ENCODE results near the gene FAM110A. TPM values are rescaled to one million over a fixed set of nuclear protein-coding genes. Genes with fewer than 3 reads are reported as not detected.
"Not testable (repeated sequence)": the region's sequence is repeated elsewhere in the genome, so short reads cannot be mapped to it uniquely, and the experiment has no call there.

The FAM110A gene
- total RNA-seq, 1 donor from 2014 or later = 9.7 TPM

GRCh38 chr20:845941-846893, 12.7 kb downstream of the FAM110A start:
- TF ChIP-seq CTCF (IDR thresholded peaks at IDR 0.05) = no peak
- Histone ChIP-seq H3K4me3 (no peak overlapping the region), H3K36me3 (no peaks in the 10 kb centered on the region), H3K27me3 (peaks cover 2% of the 10 kb centered on the region), H3K4me1 (peaks cover 2 to 9% of the 10 kb centered on the region in 2 donors), H3K27ac (no peak overlapping the region), H3K9me3 (no peaks in the 10 kb centered on the region)
- no peak for DNase-seq (ENCODE audit: low spot score in 2 of 2)
- intact Hi-C loops (cut with DNase I) = no loop called here

DNA sequence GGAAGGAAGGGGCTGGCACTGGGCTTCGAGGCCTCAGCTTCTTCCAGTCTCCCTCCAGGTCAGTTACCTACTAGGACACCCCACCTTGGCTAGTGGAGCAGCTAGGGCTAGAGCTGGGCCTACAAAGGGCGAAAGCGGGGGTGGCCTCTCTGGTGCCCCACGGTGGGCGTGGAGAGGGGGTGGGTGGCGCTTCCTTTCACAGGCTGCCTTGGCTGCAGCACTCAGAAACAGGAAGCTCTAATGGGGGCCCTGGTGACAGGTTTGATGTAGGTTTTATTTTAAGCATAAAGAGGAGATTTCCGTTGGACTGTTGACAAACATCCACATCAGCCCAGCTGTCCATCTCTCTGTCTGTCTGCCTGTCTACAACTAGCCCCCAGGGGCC, 13.4 kb downstream of the FAM110A start:
- Histone ChIP-seq H3K9me3 (no peaks in the 10 kb centered on the region), H3K4me3 (no peak overlapping the region), H3K27ac (no peak overlapping the region), H3K4me1 (peaks cover 2 to 9% of the 10 kb centered on the region in 2 donors), H3K36me3 (no peaks in the 10 kb centered on the region), H3K27me3 (no peaks in the 10 kb centered on the region)
- intact Hi-C loops (cut with DNase I) = no loop called here
- DNase-seq (ENCODE audit: low spot score in 2 of 2) = no peak
- TF ChIP-seq CTCF (IDR thresholded peaks at IDR 0.05) = no peak

- intact Hi-C loops (cut with DNase I) = no loop called here
- no peaks in the 10 kb centered on the region for H3K27me3 ChIP-seq
- no peak overlapping the region for H3K4me3 ChIP-seq
- no peak for DNase-seq (ENCODE audit: low spot score in 2 of 2)
- no peaks in the 10 kb centered on the region for H3K36me3 ChIP-seq
- no peak for TF ChIP-seq CTCF (IDR thresholded peaks at IDR 0.05)
- H3K4me1 ChIP-seq = peaks cover 2 to 9% of the 10 kb centered on the region in 2 donors
- no peaks in the 10 kb centered on the region for H3K9me3 ChIP-seq
- no peak overlapping the region for H3K27ac ChIP-seq
Measured at GRCh38 chr20:848193-848592, 14.7 kb downstream of the FAM110A start.

GRCh38 chr20:848731-849130, 15.2 kb downstream of the FAM110A start:
- intact Hi-C loops (cut with DNase I); H3K27ac ChIP-seq; H3K36me3 ChIP-seq; H3K4me3 ChIP-seq; H3K27me3 ChIP-seq; H3K4me1 ChIP-seq; H3K9me3 ChIP-seq; DNase-seq (ENCODE audit: low spot score in 2 of 2): not testable (repeated sequence)

GRCh38 chr20:853406-853996, 20.0 kb downstream of the FAM110A start:
- H3K36me3 ChIP-seq = no peaks in the 10 kb centered on the region
- H3K4me3 ChIP-seq = no peak overlapping the region
- no peaks in the 10 kb centered on the region for H3K27me3 ChIP-seq
- H3K4me1 ChIP-seq = peaks cover 0 to 8% of the 10 kb centered on the region in 2 donors
- H3K9me3 ChIP-seq = no peaks in the 10 kb centered on the region
- no peak for DNase-seq (ENCODE audit: low spot score in 2 of 2)
- H3K27ac ChIP-seq = no peak overlapping the region
- TF ChIP-seq CTCF (IDR thresholded peaks at IDR 0.05) = no peak
- intact Hi-C loops (cut with DNase I) = no loop called here

GRCh38 chr20:854601-855000, 21.1 kb downstream of the FAM110A start:
- Histone ChIP-seq H3K27me3 (no peaks in the 10 kb centered on the region), H3K4me3 (no peak overlapping the region), H3K9me3 (no peaks in the 10 kb centered on the region), H3K4me1 (peaks cover 0 to 8% of the 10 kb centered on the region in 2 donors), H3K36me3 (no peaks in the 10 kb centered on the region), H3K27ac (no peak overlapping the region)
- TF ChIP-seq CTCF (IDR thresholded peaks at IDR 0.05) = no peak
- no peak for DNase-seq (ENCODE audit: low spot score in 2 of 2)
- intact Hi-C loops (cut with DNase I) = no loop called here
